Glutamatergic neuron (in vitro differentiated cells): ENCODE data around the gene GNLY. TPM values are rescaled to one million over a fixed set of nuclear protein-coding genes. Genes with fewer than 3 reads are reported as not detected.

Experiments used
- DNase-seq: peaks from one replicate; pipeline ENCODE4 v3.0.0; 2022
- H3K27ac Mint-ChIP-seq: one replicate; pipeline ENCODE4 v1.8.0; 2020; ENCODE audit warnings: mild to moderate bottlenecking, mixed read lengths, inconsistent platforms; ENCODE audit not compliant: unreplicated experiment
- H3K27me3 Mint-ChIP-seq: one replicate; pipeline ENCODE4 v1.8.0; 2020; ENCODE audit warnings: mild to moderate bottlenecking, moderate library complexity, mixed read lengths, inconsistent platforms; ENCODE audit not compliant: unreplicated experiment
- H3K36me3 Mint-ChIP-seq: one replicate; pipeline ENCODE4 v1.8.0; 2020; ENCODE audit warnings: mild to moderate bottlenecking, mixed read lengths, inconsistent platforms; ENCODE audit not compliant: unreplicated experiment
- H3K4me1 Mint-ChIP-seq: one replicate; pipeline ENCODE4 v1.8.0; 2020; ENCODE audit warnings: mild to moderate bottlenecking, low read depth, mixed read lengths, inconsistent platforms; ENCODE audit not compliant: unreplicated experiment
- H3K4me3 Mint-ChIP-seq: one replicate; pipeline ENCODE4 v1.8.0; 2020; ENCODE audit warnings: mild to moderate bottlenecking, mixed read lengths, inconsistent platforms; ENCODE audit not compliant: unreplicated experiment
- H3K9me3 Mint-ChIP-seq: one replicate; pipeline ENCODE4 v1.8.0; 2020; ENCODE audit warnings: mild to moderate bottlenecking, moderate library complexity, mixed read lengths, inconsistent platforms; ENCODE audit not compliant: unreplicated experiment
- CTCF ChIP-seq: fragments of 200-600 bp; sonication (generic); IDR thresholded peaks from one replicate; pipeline ENCODE4 v1.5.0; 2021; ENCODE audit not compliant: partially characterized antibody, unreplicated experiment
- total RNA-seq: library from RNA; stranded (reverse); fragmentation: NEBNext Ultra II Directional; extraction: Animal tissue kit (Norgen Biotek cat#: 25700); gene quantifications from one replicate; pipeline ENCODE4 v1.2.1, GENCODE V29; 2021; ENCODE audit not compliant: unreplicated experiment

GNLY gene
- total RNA-seq, 1 donor from 2014 or later = not detected

- no peak overlapping the region for H3K4me3 Mint-ChIP-seq
- no peak for TF ChIP-seq CTCF
- peaks cover 10% of the 10 kb centered on the region for H3K9me3 Mint-ChIP-seq
- peaks cover 8% of the 10 kb centered on the region for H3K27me3 Mint-ChIP-seq
- no peak for DNase-seq
- H3K4me1 Mint-ChIP-seq = peaks cover 23% of the 10 kb centered on the region
- H3K27ac Mint-ChIP-seq = no peak overlapping the region
- H3K36me3 Mint-ChIP-seq = no peaks in the 10 kb centered on the region
Observed at GRCh38 chr2:85740193-85740592, 46.0 kb downstream of the GNLY start.

- no peak for DNase-seq
- TF ChIP-seq CTCF = no peak
- Mint-ChIP-seq H3K9me3 (peaks cover 10% of the 10 kb centered on the region), H3K4me1 (peaks cover 32% of the 10 kb centered on the region), H3K4me3 (no peak overlapping the region), H3K27ac (peak overlapping the region; percentile 52), H3K36me3 (no peaks in the 10 kb centered on the region), H3K27me3 (peaks cover 8% of the 10 kb centered on the region)
Observed at GRCh38 chr2:85741211-85741832, 47.2 kb downstream of the GNLY start.

GRCh38 chr2:85741833-85742455 is 47.8 kb downstream of the GNLY start:
- TF ChIP-seq CTCF = no peak
- Mint-ChIP-seq H3K27me3 (peaks cover 8% of the 10 kb centered on the region), H3K4me3 (no peak overlapping the region), H3K27ac (peak overlapping the region; percentile 74), H3K9me3 (peaks cover 10% of the 10 kb centered on the region), H3K36me3 (no peaks in the 10 kb centered on the region), H3K4me1 (peaks cover 32% of the 10 kb centered on the region)
- DNase-seq = peak; percentile 31

GRCh38 chr2:85743304-85743978 is 49.3 kb downstream of the GNLY start:
- DNase-seq = no peak
- peak overlapping the region; percentile 29 for H3K27ac Mint-ChIP-seq
- no peak for TF ChIP-seq CTCF
- peaks cover 31% of the 10 kb centered on the region for H3K4me1 Mint-ChIP-seq
- H3K36me3 Mint-ChIP-seq = peaks cover 4% of the 10 kb centered on the region
- no peak overlapping the region for H3K4me3 Mint-ChIP-seq
- H3K9me3 Mint-ChIP-seq = peaks cover 7% of the 10 kb centered on the region
- peaks cover 11% of the 10 kb centered on the region for H3K27me3 Mint-ChIP-seq

- H3K4me1 Mint-ChIP-seq = peaks cover 30% of the 10 kb centered on the region
- no peak overlapping the region for H3K4me3 Mint-ChIP-seq
- no peak for TF ChIP-seq CTCF
- peaks cover 6% of the 10 kb centered on the region for H3K9me3 Mint-ChIP-seq
- H3K27ac Mint-ChIP-seq = peak overlapping the region; percentile 29
- H3K27me3 Mint-ChIP-seq = peaks cover 11% of the 10 kb centered on the region
- H3K36me3 Mint-ChIP-seq = peaks cover 4% of the 10 kb centered on the region
- DNase-seq = no peak
Observed at GRCh38 chr2:85744055-85744454, 49.9 kb downstream of the GNLY start.
